Epithelial cell of proximal tubule (primary cell): ENCODE data around the gene PKNOX2. TPM values are rescaled to one million over a fixed set of nuclear protein-coding genes. Genes with fewer than 3 reads are reported as not detected.

Experiments
- DNase-seq: peaks from one replicate; pipeline ENCODE4 v3.0.0-alpha.2; 2011; ENCODE audit warnings: low read depth
- H3K4me3 ChIP-seq: 2 replicates; pipeline ENCODE4 v1.5.1; 2011; ENCODE audit warnings: low read depth, mild to moderate bottlenecking, low read length
- CTCF ChIP-seq: conservative IDR thresholded peaks from 2 replicates; pipeline ENCODE4 v1.5.1; 2012; ENCODE audit warnings: low read depth, mild to moderate bottlenecking, low read length
- total RNA-seq: library from RNA; depleted of rRNA; stranded (reverse); fragments of >200 nt; gene quantifications from 2 replicates; pipeline ENCODE4 v1.2.3, GENCODE V29; 2015

Gene PKNOX2
- total RNA-seq, 1 donor from 2014 or later, result not detected

GRCh38 chr11:125470355-125470754 lies 305.8 kb downstream of the PKNOX2 start:
- no peak for DNase-seq
- H3K4me3 ChIP-seq, result no peak overlapping the region
- TF ChIP-seq CTCF, result no peak

- H3K4me3 ChIP-seq, result no peak overlapping the region
- no peak for TF ChIP-seq CTCF
- no peak for DNase-seq
Observed at GRCh38 chr11:125476721-125477120, 312.2 kb downstream of the PKNOX2 start.

GRCh38 chr11:125479137-125479536 lies 314.6 kb downstream of the PKNOX2 start:
- TF ChIP-seq CTCF, result no peak
- DNase-seq, result no peak
- H3K4me3 ChIP-seq, result no peak overlapping the region

GRCh38 chr11:125481531-125481930 lies 317.0 kb downstream of the PKNOX2 start:
- no peak overlapping the region for H3K4me3 ChIP-seq
- no peak for TF ChIP-seq CTCF
- no peak for DNase-seq

Other genes with a start within 250 kb of the PKNOX2 start
- not detected in 2 replicates for gene HEPN1, start 245.5 kb upstream of the PKNOX2 start, total RNA-seq
- under 0.01 TPM in 1 of 2 replicates, not detected in the other for gene HEPACAM, start 228.7 kb upstream of the PKNOX2 start, total RNA-seq
- gene CCDC15, start 210.5 kb upstream of the PKNOX2 start, total RNA-seq, result 3.3 and 3.4 TPM in 2 replicates
- gene SLC37A2, start 101.4 kb upstream of the PKNOX2 start, total RNA-seq, result 2.0 and 2.7 TPM in 2 replicates
- 8.2 and 19.7 TPM in 2 replicates for gene TMEM218, start 53.1 kb upstream of the PKNOX2 start, total RNA-seq